CD4-positive, alpha-beta T cell (primary cell): ENCODE measurements around the gene OLFML1. TPM values are rescaled to one million over a fixed set of nuclear protein-coding genes. Genes with fewer than 3 reads are reported as not detected.

Experiments used
- ATAC-seq: fragments of 200-7000 bp; cut with Tn5 transposase; one replicate; pipeline ENCODE4 v1.10.0; 2022; ENCODE audit warnings: mild to moderate bottlenecking; ENCODE audit not compliant: poor library complexity
- CTCF ChIA-PET: fragments of 350-600 bp; sonication (Branson Sonifier 250); formaldehyde crosslinking; loops from one replicate; lab custom pipeline; 2021; ENCODE audit warnings: antibody characterized with exemption, inconsistent platforms; lab: Charles Lee
- POLR2A ChIA-PET: fragments of 350-600 bp; sonication (Branson Sonifier 250); formaldehyde crosslinking; loops from one replicate; lab custom pipeline; 2021; ENCODE audit warnings: antibody characterized with exemption, inconsistent platforms; lab: Charles Lee
- DNase-seq, 14 experiments: peaks; one replicate each; pipeline ENCODE4 v3.0.0-alpha.2; 2013 to 2020; ENCODE audit warnings: mixed read lengths in 2 of 14
- H3K27ac ChIP-seq, 2 donors: one replicate each; pipeline versions ENCODE4 v1.5.1 to v1.7.0; 2013; ENCODE audit warnings: low read length in 2 of 2, low read depth in 1 of 2, mild to moderate bottlenecking in 1 of 2
- H3K27me3 ChIP-seq, 2 experiments: 1 replicate in 1 of 2; 2 replicates in 1 of 2; pipeline versions ENCODE4 v1.6.1 to v1.7.0; 2013; ENCODE audit warnings: low read length in 2 of 2, control low read depth in 1 of 2, mild to moderate bottlenecking in 1 of 2, moderate library complexity in 1 of 2; ENCODE audit not compliant: insufficient read depth in 2 of 2, control insufficient read depth in 1 of 2
- H3K36me3 ChIP-seq: one replicate; pipeline ENCODE4 v1.6.1; 2013; ENCODE audit warnings: low read length, control low read depth; ENCODE audit not compliant: insufficient read depth
- H3K4me1 ChIP-seq: one replicate; pipeline ENCODE4 v1.6.1; 2013; ENCODE audit warnings: low read length, control low read depth; ENCODE audit not compliant: insufficient read depth
- H3K4me3 ChIP-seq: one replicate; pipeline ENCODE4 v1.5.1; 2013; ENCODE audit warnings: mild to moderate bottlenecking, low read length, moderate library complexity
- H3K9me3 ChIP-seq, 2 experiments: 1 replicate in 1 of 2; 2 replicates in 1 of 2; pipeline versions ENCODE4 v1.6.1 to v1.7.0; 2013; ENCODE audit warnings: low read length in 2 of 2, mild to moderate bottlenecking in 2 of 2, control low read depth in 1 of 2, moderate library complexity in 1 of 2; ENCODE audit not compliant: control insufficient read depth in 1 of 2, insufficient read depth in 1 of 2
- H3K27ac Mint-ChIP-seq: one replicate; pipeline ENCODE4 v1.8.0; 2020; ENCODE audit warnings: mixed read lengths
- H3K27me3 Mint-ChIP-seq: one replicate; pipeline ENCODE4 v1.8.0; 2021; ENCODE audit warnings: mixed read lengths
- H3K36me3 Mint-ChIP-seq: one replicate; pipeline ENCODE4 v1.8.0; 2021; ENCODE audit warnings: low read depth, mixed read lengths
- H3K4me1 Mint-ChIP-seq: one replicate; pipeline ENCODE4 v1.8.0; 2021; ENCODE audit warnings: low read depth, mixed read lengths
- H3K4me3 Mint-ChIP-seq: one replicate; pipeline ENCODE4 v1.8.0; 2020; ENCODE audit warnings: mild to moderate bottlenecking, mixed read lengths
- H3K9me3 Mint-ChIP-seq: one replicate; pipeline ENCODE4 v1.8.0; 2020; ENCODE audit warnings: mixed read lengths
- intact Hi-C, 2 experiments: fragments of 100-400 bp; cut with DNase I in 1 of 2; cut with micrococcal nuclease in 1 of 2; formaldehyde crosslinking; loops; one replicate each; pipeline versions ENCODE4 v1.15.1 to v1.9.0; 2023 to 2025; cut with DNase I, micrococcal nuclease
- total RNA-seq, 174 experiments: library from RNA in 2 of 174; stranded (reverse) in 2 of 174; gene quantifications; one replicate each; pipeline ENCODE4 v1.2.3 and lab custom pipeline; 2021 to 2026
- TF ChIP-seq, protein P1 (sequence below): fragments of 200-600 bp; IDR thresholded peaks from one replicate; pipeline ENCODE4 v1.8.0; 2022; ENCODE audit warnings: antibody characterized with exemption, mild to moderate bottlenecking

Gene OLFML1
- total RNA-seq, 2 experiments from 2014 or later: not detected

DNA sequence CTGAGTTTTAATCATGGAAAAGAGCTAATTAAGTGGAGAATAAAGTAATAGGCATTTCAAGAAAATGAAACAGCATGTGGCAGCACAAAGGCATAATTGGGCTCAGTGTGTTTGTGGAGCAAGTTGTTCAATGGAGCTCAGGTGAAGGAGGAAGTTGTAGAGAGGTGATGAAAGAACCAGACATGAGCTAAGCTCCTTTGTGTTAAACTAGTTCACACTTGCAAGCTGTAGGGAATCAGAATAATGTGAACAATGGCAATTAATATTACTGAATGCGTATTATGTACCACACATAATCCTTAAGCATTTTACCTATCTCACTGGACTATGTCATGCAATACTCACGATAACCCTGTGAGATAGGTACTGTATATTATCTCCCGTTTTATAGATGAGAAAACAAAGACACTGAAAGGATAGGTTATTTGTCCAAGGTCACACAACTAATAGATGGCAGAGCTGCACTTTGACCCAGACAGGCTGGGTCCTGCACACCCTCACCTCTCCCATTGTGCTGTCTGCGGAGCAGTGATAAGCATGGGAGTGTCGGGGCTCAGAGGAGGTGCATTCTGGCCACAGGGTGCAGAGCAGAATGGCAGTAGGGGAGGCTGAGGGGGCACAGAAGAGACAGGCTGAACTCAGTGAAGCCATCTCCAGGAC lies 8.9 kb downstream of the OLFML1 start:
- ATAC-seq (no peak), DNase-seq (no peak)
- no peaks in the 10 kb centered on the region for H3K36me3 ChIP-seq
- no peak overlapping the region for H3K4me3 ChIP-seq
- intact Hi-C loops: no loop called here
- H3K27me3 ChIP-seq: no peaks in the 10 kb centered on the region
- H3K4me1 ChIP-seq: no peaks in the 10 kb centered on the region
- H3K27ac Mint-ChIP-seq: no peak overlapping the region
- no peaks in the 10 kb centered on the region for H3K4me1 Mint-ChIP-seq
- CTCF ChIA-PET: no interaction called here
- H3K36me3 Mint-ChIP-seq: no peaks in the 10 kb centered on the region
- POLR2A ChIA-PET: no interaction called here
- no peaks in the 10 kb centered on the region for H3K9me3 Mint-ChIP-seq
- H3K4me3 Mint-ChIP-seq: no peak overlapping the region
- no peak overlapping the region for H3K27ac ChIP-seq
- H3K27me3 Mint-ChIP-seq: no peaks in the 10 kb centered on the region
- H3K9me3 ChIP-seq: no peaks in the 10 kb centered on the region
- TF ChIP-seq, protein P1, sequence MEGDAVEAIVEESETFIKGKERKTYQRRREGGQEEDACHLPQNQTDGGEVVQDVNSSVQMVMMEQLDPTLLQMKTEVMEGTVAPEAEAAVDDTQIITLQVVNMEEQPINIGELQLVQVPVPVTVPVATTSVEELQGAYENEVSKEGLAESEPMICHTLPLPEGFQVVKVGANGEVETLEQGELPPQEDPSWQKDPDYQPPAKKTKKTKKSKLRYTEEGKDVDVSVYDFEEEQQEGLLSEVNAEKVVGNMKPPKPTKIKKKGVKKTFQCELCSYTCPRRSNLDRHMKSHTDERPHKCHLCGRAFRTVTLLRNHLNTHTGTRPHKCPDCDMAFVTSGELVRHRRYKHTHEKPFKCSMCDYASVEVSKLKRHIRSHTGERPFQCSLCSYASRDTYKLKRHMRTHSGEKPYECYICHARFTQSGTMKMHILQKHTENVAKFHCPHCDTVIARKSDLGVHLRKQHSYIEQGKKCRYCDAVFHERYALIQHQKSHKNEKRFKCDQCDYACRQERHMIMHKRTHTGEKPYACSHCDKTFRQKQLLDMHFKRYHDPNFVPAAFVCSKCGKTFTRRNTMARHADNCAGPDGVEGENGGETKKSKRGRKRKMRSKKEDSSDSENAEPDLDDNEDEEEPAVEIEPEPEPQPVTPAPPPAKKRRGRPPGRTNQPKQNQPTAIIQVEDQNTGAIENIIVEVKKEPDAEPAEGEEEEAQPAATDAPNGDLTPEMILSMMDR: no peak

DNA sequence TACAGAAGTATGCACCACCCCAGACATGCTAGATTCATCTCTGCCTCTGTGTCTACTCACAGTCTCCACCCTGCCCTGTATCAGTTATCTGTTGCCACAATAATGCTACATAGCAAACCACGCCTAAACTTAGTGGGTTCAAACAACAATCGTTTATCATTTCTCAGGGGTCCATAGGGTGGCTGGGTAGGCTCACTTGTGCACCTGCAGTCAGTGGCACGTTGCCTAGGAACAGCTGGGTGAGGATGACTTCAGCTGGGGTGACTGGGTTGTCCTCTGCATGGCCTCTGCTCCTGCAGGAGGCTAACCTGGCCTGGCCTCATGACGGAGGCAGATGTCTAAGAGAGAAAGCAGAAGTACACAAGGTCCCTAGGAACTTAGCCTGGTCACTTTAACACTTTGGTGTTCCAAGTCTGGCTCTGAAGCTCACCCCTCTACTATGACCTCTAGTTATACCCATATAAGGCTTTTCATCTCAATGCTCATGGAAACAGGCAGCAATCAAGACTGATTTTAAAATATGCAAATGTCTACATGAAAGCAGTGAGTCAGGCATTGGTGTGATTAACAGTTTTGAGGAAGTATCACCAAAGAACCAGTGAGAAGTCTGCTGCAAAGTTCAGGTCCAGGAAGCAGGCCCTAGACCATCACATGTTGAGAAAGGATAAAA lies 10.7 kb downstream of the OLFML1 start:
- no peaks in the 10 kb centered on the region for H3K36me3 Mint-ChIP-seq
- H3K27ac Mint-ChIP-seq: no peak overlapping the region
- H3K4me3 Mint-ChIP-seq: no peak overlapping the region
- Histone ChIP-seq H3K27ac (no peak overlapping the region), H3K4me3 (no peak overlapping the region), H3K9me3 (no peaks in the 10 kb centered on the region), H3K4me1 (no peaks in the 10 kb centered on the region), H3K27me3 (no peaks in the 10 kb centered on the region), H3K36me3 (no peaks in the 10 kb centered on the region)
- intact Hi-C loops: no loop called here
- H3K27me3 Mint-ChIP-seq: no peaks in the 10 kb centered on the region
- peak in 2 of 14 experiments; percentile 40 to 50 for DNase-seq
- H3K9me3 Mint-ChIP-seq: no peaks in the 10 kb centered on the region
- no peak for ATAC-seq
- POLR2A ChIA-PET: no interaction called here
- TF ChIP-seq, protein P1: no peak
- CTCF ChIA-PET: no interaction called here
- no peaks in the 10 kb centered on the region for H3K4me1 Mint-ChIP-seq

DNA sequence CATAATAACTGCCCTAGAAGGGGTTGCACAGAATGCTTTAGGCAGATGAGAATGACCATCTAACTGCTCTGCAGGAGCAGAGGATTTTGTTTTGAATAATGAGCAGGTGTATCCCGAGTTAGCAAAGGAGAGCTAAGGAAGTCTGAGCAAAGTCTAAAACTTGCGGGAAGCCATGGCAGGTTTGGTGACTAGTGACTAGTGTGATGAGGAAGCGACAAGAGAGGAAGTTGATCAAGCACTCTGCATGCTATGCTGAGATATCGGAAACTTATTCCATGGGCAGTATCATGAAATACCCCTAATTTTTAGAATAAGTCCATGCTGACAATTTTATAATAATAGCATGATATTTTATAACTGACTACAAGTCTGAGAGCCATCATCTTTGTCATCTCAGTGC lies 12.9 kb downstream of the OLFML1 start:
- DNase-seq (no peak), ATAC-seq (no peak)
- H3K27ac Mint-ChIP-seq: no peak overlapping the region
- no peaks in the 10 kb centered on the region for H3K9me3 Mint-ChIP-seq
- Histone ChIP-seq H3K36me3 (no peaks in the 10 kb centered on the region), H3K9me3 (no peaks in the 10 kb centered on the region), H3K27ac (no peak overlapping the region), H3K4me1 (no peaks in the 10 kb centered on the region), H3K27me3 (peaks cover 0 to 4% of the 10 kb centered on the region in 2 experiments), H3K4me3 (no peak overlapping the region)
- POLR2A ChIA-PET: no interaction called here
- CTCF ChIA-PET: no interaction called here
- TF ChIP-seq, protein P1: no peak
- H3K27me3 Mint-ChIP-seq: no peaks in the 10 kb centered on the region
- H3K36me3 Mint-ChIP-seq: no peaks in the 10 kb centered on the region
- H3K4me3 Mint-ChIP-seq: no peak overlapping the region
- intact Hi-C loops: no loop called here
- no peaks in the 10 kb centered on the region for H3K4me1 Mint-ChIP-seq
